Left renal cortex interstitium (tissue), 4 donors: Measurements from ENCODE around the gene DPP6. TPM values are rescaled to one million over a fixed set of nuclear protein-coding genes. Genes with fewer than 3 reads are reported as not detected.

Experiments used
- DNase-seq, 4 donors: peaks; one replicate each; pipeline ENCODE4 v3.0.0-alpha.2; 2013; ENCODE audit warnings: low read depth in 4 of 4, low spot score in 2 of 4, missing footprints in 1 of 4
- polyA plus RNA-seq, 4 donors: library from polyadenylated mRNA; unstranded; fragments of 120-200 nt; gene quantifications; one replicate each; pipeline ENCODE4 v1.2.1, GENCODE V29; 2013; ENCODE audit not compliant: insufficient read length in 4 of 4

DPP6 gene
- polyA plus RNA-seq, 4 donors: 44.0 to 60.4 (median 52.3) TPM

- DNase-seq: no peak
Measured at GRCh38 chr7:154387252-154387651, 335.1 kb downstream of the DPP6 start.

GRCh38 chr7:154388412-154388811, 336.2 kb downstream of the DPP6 start:
- DNase-seq: no peak

- no peak for DNase-seq
Measured at GRCh38 chr7:154388999-154389398, 336.8 kb downstream of the DPP6 start.

- no peak for DNase-seq
Measured at GRCh38 chr7:154390961-154391360, 338.8 kb downstream of the DPP6 start.

GRCh38 chr7:154394804-154395203, 342.6 kb downstream of the DPP6 start:
- DNase-seq: no peak

- no peak for DNase-seq
Measured at GRCh38 chr7:154406312-154406711, 354.1 kb downstream of the DPP6 start.

- DNase-seq: peak in 2 of 4 donors; percentile 46 to 73
Measured at GRCh38 chr7:154409703-154410311, 357.6 kb downstream of the DPP6 start.

- no peak for DNase-seq
Measured at GRCh38 chr7:154412105-154412504, 359.9 kb downstream of the DPP6 start.

- no peak for DNase-seq
Measured at GRCh38 chr7:154415709-154416399, 363.7 kb downstream of the DPP6 start.

GRCh38 chr7:154416714-154417113, 364.5 kb downstream of the DPP6 start:
- no peak for DNase-seq

- DNase-seq: no peak
Measured at GRCh38 chr7:154419344-154419743, 367.1 kb downstream of the DPP6 start.

- no peak for DNase-seq
Measured at GRCh38 chr7:154423231-154423630, 371.0 kb downstream of the DPP6 start.

- DNase-seq: peak in 2 of 4 donors; percentile 17 to 18
Measured at GRCh38 chr7:154424350-154424749, 372.2 kb downstream of the DPP6 start.

- DNase-seq: no peak
Measured at GRCh38 chr7:154425271-154425670, 373.1 kb downstream of the DPP6 start.

- DNase-seq: no peak
Measured at GRCh38 chr7:154426778-154427177, 374.6 kb downstream of the DPP6 start.

GRCh38 chr7:154427533-154427932, 375.3 kb downstream of the DPP6 start:
- no peak for DNase-seq

- DNase-seq: no peak
Measured at GRCh38 chr7:154429666-154430404, 377.6 kb downstream of the DPP6 start.

- DNase-seq: no peak
Measured at GRCh38 chr7:154430640-154431039, 378.4 kb downstream of the DPP6 start.

GRCh38 chr7:154431045-154431444, 378.8 kb downstream of the DPP6 start:
- DNase-seq: no peak

- no peak for DNase-seq
Measured at GRCh38 chr7:154433632-154434598, 381.7 kb downstream of the DPP6 start.

- no peak for DNase-seq
Measured at GRCh38 chr7:154436560-154436959, 384.4 kb downstream of the DPP6 start.
